CD14-positive monocyte (primary cell): ENCODE measurements around the gene OR2AK2. TPM values are rescaled to one million over a fixed set of nuclear protein-coding genes. Genes with fewer than 3 reads are reported as not detected.

Experiments used
- DNase-seq, 3 donors: peaks; one replicate each; pipeline ENCODE4 v3.0.0-alpha.2; 2011 to 2022
- H2AFZ ChIP-seq: 2 replicates; pipeline ENCODE4 v1.6.0; 2012; ENCODE audit warnings: mild to moderate bottlenecking, low read depth, low read length, inconsistent platforms; ENCODE audit not compliant: insufficient read depth, poor library complexity, severe bottlenecking
- H3K27ac ChIP-seq, 2 donors: 1 replicate in 1 of 2; 2 replicates in 1 of 2; pipeline ENCODE4 v1.5.1; 2012 to 2013; ENCODE audit warnings: low read length in 2 of 2, control low read depth in 1 of 2, inconsistent platforms in 1 of 2, low read depth in 1 of 2, mild to moderate bottlenecking in 1 of 2
- H3K27me3 ChIP-seq, 2 donors: one replicate each; pipeline versions ENCODE4 v1.6.0 to v1.6.1; 2011 to 2013; ENCODE audit warnings: low read length in 2 of 2; ENCODE audit not compliant: control insufficient read depth in 2 of 2, insufficient read depth in 2 of 2
- H3K36me3 ChIP-seq, 2 donors: replicated peaks in 1 of 2; 1 replicate in 1 of 2; 2 replicates in 1 of 2; pipeline versions ENCODE4 v1.5.1 to v1.6.1; 2012 to 2013; ENCODE audit warnings: low read length in 2 of 2, control low read depth in 1 of 2, inconsistent platforms in 1 of 2, mild to moderate bottlenecking in 1 of 2; ENCODE audit not compliant: insufficient read depth in 2 of 2, control insufficient read depth in 1 of 2
- H3K4me1 ChIP-seq, 2 donors: 1 replicate in 1 of 2; 2 replicates in 1 of 2; pipeline versions ENCODE4 v1.5.1 to v1.6.1; 2012 to 2013; ENCODE audit warnings: low read length in 2 of 2, control low read depth in 1 of 2, inconsistent platforms in 1 of 2, mild to moderate bottlenecking in 1 of 2, moderate library complexity in 1 of 2; ENCODE audit not compliant: insufficient read depth in 2 of 2, control insufficient read depth in 1 of 2
- H3K4me2 ChIP-seq: replicated peaks from 2 replicates; pipeline ENCODE3; 2012; ENCODE audit warnings: low read length, moderate library complexity, mild to moderate bottlenecking; ENCODE audit not compliant: poor library complexity, severe bottlenecking; ENCODE audit errors: extremely low read depth
- H3K4me3 ChIP-seq, 3 experiments: fragments of 200-600 bp in 1 of 3; sonication (generic) in 1 of 3; replicated peaks in 1 of 3; 1 replicate in 2 of 3; 2 replicates in 1 of 3; pipeline ENCODE4 v1.5.1; 2011 to 2013; ENCODE audit warnings: low read length in 3 of 3, mild to moderate bottlenecking in 3 of 3, control low read depth in 2 of 3, low read depth in 2 of 3, inconsistent platforms in 1 of 3, moderate library complexity in 1 of 3
- H3K79me2 ChIP-seq: 2 replicates; pipeline ENCODE4 v1.6.0; 2012; ENCODE audit warnings: mild to moderate bottlenecking, control low read depth, inconsistent platforms, low read length, moderate library complexity; ENCODE audit not compliant: insufficient read depth
- H3K9ac ChIP-seq: 2 replicates; pipeline ENCODE4 v1.6.0; 2017; ENCODE audit warnings: low read length, mild to moderate bottlenecking; ENCODE audit not compliant: insufficient read depth, poor library complexity, severe bottlenecking
- H3K9me3 ChIP-seq, 2 donors: replicated peaks in 1 of 2; 1 replicate in 1 of 2; 2 replicates in 1 of 2; pipeline versions ENCODE4 v1.5.1 to v1.6.1; 2012 to 2013; ENCODE audit warnings: low read length in 2 of 2, control low read depth in 1 of 2; ENCODE audit not compliant: control insufficient read depth in 1 of 2, insufficient read depth in 1 of 2
- H4K20me1 ChIP-seq: 2 replicates; pipeline ENCODE4 v1.6.0; 2012; ENCODE audit warnings: mild to moderate bottlenecking, low read length, control low read depth, moderate library complexity; ENCODE audit not compliant: insufficient read depth
- H3K27ac Mint-ChIP-seq, 7 donors: one replicate each; pipeline ENCODE4 v1.8.0; 2020; ENCODE audit warnings: mild to moderate bottlenecking in 7 of 7, mixed read lengths in 7 of 7, moderate library complexity in 6 of 7, inconsistent platforms in 2 of 7
- H3K27me3 Mint-ChIP-seq, 3 donors: one replicate each; pipeline ENCODE4 v1.8.0; 2021 to 2022; ENCODE audit warnings: low read depth in 3 of 3, mild to moderate bottlenecking in 3 of 3, mixed read lengths in 3 of 3, moderate library complexity in 3 of 3, inconsistent platforms in 1 of 3
- H3K36me3 Mint-ChIP-seq, 2 donors: one replicate each; pipeline ENCODE4 v1.8.0; 2020; ENCODE audit warnings: mixed read lengths in 2 of 2, inconsistent platforms in 1 of 2, mild to moderate bottlenecking in 1 of 2
- H3K4me1 Mint-ChIP-seq: one replicate; pipeline ENCODE4 v1.8.0; 2020; ENCODE audit warnings: mild to moderate bottlenecking, mixed read lengths
- H3K4me3 Mint-ChIP-seq, 2 donors: one replicate each; pipeline ENCODE4 v1.8.0; 2020; ENCODE audit warnings: mild to moderate bottlenecking in 2 of 2, mixed read lengths in 2 of 2, moderate library complexity in 1 of 2
- H3K9me3 Mint-ChIP-seq, 7 donors: one replicate each; pipeline ENCODE4 v1.8.0; 2020 to 2022; ENCODE audit warnings: mixed read lengths in 7 of 7, mild to moderate bottlenecking in 6 of 7, moderate library complexity in 6 of 7, inconsistent platforms in 2 of 7
- CTCF ChIP-seq: fragments of 200-600 bp; IDR thresholded peaks from one replicate; pipeline ENCODE4 v1.8.0; 2022; ENCODE audit warnings: antibody characterized with exemption, mild to moderate bottlenecking
- WGBS: methylation state at CpG from one replicate; pipeline ENCODE4 v1.1.5; 2013; ENCODE audit warnings: missing lambda C conversion rate; ENCODE audit not compliant: insufficient coverage; 5-methylcytosine and 5-hydroxymethylcytosine counted together
- intact Hi-C, 2 donors: fragments of 100-400 bp; cut with micrococcal nuclease; formaldehyde crosslinking; loops; one replicate each; pipeline versions ENCODE4 v1.15.0 to v1.15.1; 2023
- polyA plus RNA-seq, 3 donors: library from polyadenylated mRNA; depleted of rRNA in 1 of 3; unstranded in 2 of 3; stranded (reverse) in 1 of 3; fragments of 300-500 nt in 2 of 3; fragments of >200 nt in 1 of 3; fragmentation: Illumina TruSeq in 2 of 3; gene quantifications; 1 replicate in 2 of 3; 2 replicates in 1 of 3; pipeline ENCODE4 v1.2.3, GENCODE V29; 2012 to 2021

Gene OR2AK2
- polyA plus RNA-seq, 3 donors = not detected

GRCh38 chr1:247933989-247934388 is 31.0 kb upstream of the OR2AK2 start:
- peaks cover 6 to 11% of the 10 kb centered on the region in 2 donors for H3K9me3 ChIP-seq
- Mint-ChIP-seq H3K27me3 (peaks cover 0 to 2% (median 0%) of the 10 kb centered on the region in 3 donors), H3K4me3 (no peak overlapping the region), H3K27ac (no peak overlapping the region), H3K9me3 (peaks cover 9 to 15% (median 11%) of the 10 kb centered on the region in 7 donors), H3K36me3 (no peaks in the 10 kb centered on the region), H3K4me1 (peaks cover 3% of the 10 kb centered on the region)
- no peak for DNase-seq
- no peak overlapping the region for H3K4me2 ChIP-seq
- no peak overlapping the region for H3K9ac ChIP-seq
- no peaks in the 10 kb centered on the region for H3K36me3 ChIP-seq
- no peaks in the 10 kb centered on the region for H4K20me1 ChIP-seq
- no peak overlapping the region for H2AFZ ChIP-seq
- no peaks in the 10 kb centered on the region for H3K79me2 ChIP-seq
- no peaks in the 10 kb centered on the region for H3K27me3 ChIP-seq
- H3K4me1 ChIP-seq = peaks cover 6% of the 10 kb centered on the region in 2 donors
- H3K4me3 ChIP-seq = no peak overlapping the region
- H3K27ac ChIP-seq = no peak overlapping the region
- no peak for TF ChIP-seq CTCF
- intact Hi-C loops = no loop called here
- WGBS = 98% methylated on average over 6 of the region's 8 CpGs

- no peak for DNase-seq
These were observed 29.3 kb upstream of the OR2AK2 start for GRCh38 chr1:247935781-247936180.

More at GRCh38 chr1:247935781-247936180, 29.3 kb upstream of the OR2AK2 start:
- Mint-ChIP-seq H3K27me3 (peaks cover 0 to 2% (median 0%) of the 10 kb centered on the region in 3 donors), H3K9me3 (peaks cover 9 to 15% (median 11%) of the 10 kb centered on the region in 7 donors), H3K4me3 (no peak overlapping the region), H3K36me3 (no peaks in the 10 kb centered on the region), H3K4me1 (peaks cover 3% of the 10 kb centered on the region), H3K27ac (peak overlapping the region in 1 of 7 donors; percentile 33)
- intact Hi-C loops = no loop called here
- H3K9ac ChIP-seq = no peak overlapping the region
- no peak overlapping the region for H3K27ac ChIP-seq
- no peaks in the 10 kb centered on the region for H3K36me3 ChIP-seq
- H4K20me1 ChIP-seq = no peaks in the 10 kb centered on the region
- no peak for TF ChIP-seq CTCF
- H3K27me3 ChIP-seq = no peaks in the 10 kb centered on the region
- H3K4me2 ChIP-seq = no peak overlapping the region
- WGBS = 98% methylated on average over 8 of the region's 9 CpGs
- H3K9me3 ChIP-seq = peaks cover 6 to 11% of the 10 kb centered on the region in 2 donors
- no peak overlapping the region for H3K4me3 ChIP-seq
- no peak overlapping the region for H2AFZ ChIP-seq
- no peaks in the 10 kb centered on the region for H3K79me2 ChIP-seq
- H3K4me1 ChIP-seq = peaks cover 6% of the 10 kb centered on the region in 2 donors
